A549 (cell line): ENCODE measurements around the gene CYB5D1. TPM values are rescaled to one million over a fixed set of nuclear protein-coding genes. Genes with fewer than 3 reads are reported as not detected.

Source experiments
- ATAC-seq, 2 experiments: fragments of 200-7000 bp in 1 of 2; fragments of >200 bp in 1 of 2; cut with Nextera tagmentation in 1 of 2; cut with Tn5 transposase in 1 of 2; 3 replicates each; pipeline versions ENCODE4 v1.8.0 to v1.9.1; 2018 to 2020; ENCODE audit warnings: mild to moderate bottlenecking in 1 of 2, moderate library complexity in 1 of 2
- CTCF ChIA-PET: fragments of 300-600 bp; sonication (Branson Sonifier 250); formaldehyde crosslinking; extraction: SDS; loops from one replicate; lab custom pipeline; 2021; ENCODE audit warnings: antibody characterized with exemption, inconsistent platforms; lab: Yijun Ruan, JAX
- POLR2A ChIA-PET: fragments of 350-600 bp; formaldehyde crosslinking; extraction: SDS; loops from one replicate; lab custom pipeline; 2021; ENCODE audit warnings: antibody characterized with exemption, inconsistent platforms; lab: Yijun Ruan, JAX
- DNase-seq, 2 experiments: peaks; one replicate each; pipeline versions ENCODE4 v3.0.0 to v3.0.0-alpha.2; 2011 to 2016; ENCODE audit warnings: low read depth in 1 of 2, low spot score in 1 of 2
- FAIRE-seq: peaks from 2 replicates; lab custom pipeline; 2011; peaks lifted over from hg19 to GRCh38; lab: Jason Lieb, UNC
- H3K27ac ChIP-seq, 2 experiments: fragments of >200 bp; sonication (Bioruptor Twin); formaldehyde crosslinking; 3 replicates each; pipeline ENCODE4 v1.5.1; 2016 to 2017
- H3K4me1 ChIP-seq: fragments of >200 bp; sonication (Bioruptor Twin); formaldehyde crosslinking; 3 replicates; pipeline ENCODE4 v1.6.1; 2016
- H3K4me2 ChIP-seq: fragments of >200 bp; sonication (Bioruptor Twin); formaldehyde crosslinking; 3 replicates; pipeline ENCODE4 v1.6.1; 2016
- H3K4me3 ChIP-seq: fragments of >200 bp; sonication (Bioruptor Twin); formaldehyde crosslinking; 3 replicates; pipeline ENCODE4 v1.5.1; 2016
- H3K9me3 ChIP-seq: fragments of >200 bp; sonication (Bioruptor Twin); formaldehyde crosslinking; 3 replicates; pipeline ENCODE4 v1.6.1; 2016
- CBX8 ChIP-seq: fragments of 200-600 bp; sonication (generic); IDR thresholded peaks from 2 replicates; pipeline ENCODE4 v1.6.1; 2016
- EHF ChIP-seq: fragments of 250-450 bp; sonication (Bioruptor Pico); IDR thresholded peaks from 2 replicates; pipeline ENCODE4 v1.5.0; 2020; ENCODE audit warnings: mild to moderate bottlenecking
- GATA3 ChIP-seq: IDR thresholded peaks from 2 replicates; pipeline ENCODE4 v1.6.1; 2012; ENCODE audit warnings: borderline replicate concordance
- HES2 ChIP-seq: fragments of >200 bp; sonication (Bioruptor Twin); formaldehyde crosslinking; IDR thresholded peaks from 2 replicates; pipeline ENCODE4 v1.6.1; 2016
- HMGXB4 ChIP-seq: fragments of 250-450 bp; sonication (Bioruptor Pico); IDR thresholded peaks from 2 replicates; pipeline ENCODE4 v1.5.0; 2021; ENCODE audit warnings: mild to moderate bottlenecking, moderate library complexity, borderline replicate concordance
- HOXA7 ChIP-seq: fragments of 250-450 bp; sonication (Bioruptor Pico); IDR thresholded peaks from 2 replicates; pipeline ENCODE4 v1.5.0; 2020; ENCODE audit warnings: mild to moderate bottlenecking, moderate library complexity
- HOXB5 ChIP-seq: fragments of 250-450 bp; sonication (Bioruptor Pico); IDR thresholded peaks from 2 replicates; pipeline ENCODE4 v1.5.0; 2020; ENCODE audit warnings: mild to moderate bottlenecking, moderate library complexity
- NPAS2 ChIP-seq: fragments of 250-450 bp; sonication (Bioruptor Pico); IDR thresholded peaks from 2 replicates; pipeline ENCODE4 v1.8.0; 2022; ENCODE audit warnings: mild to moderate bottlenecking, moderate library complexity, borderline replicate concordance
- PHF8 ChIP-seq: fragments of 200-600 bp; sonication (generic); IDR thresholded peaks from 2 replicates; pipeline ENCODE4 v1.6.1; 2016; ENCODE audit warnings: low read depth, mild to moderate bottlenecking, antibody characterized with exemption, moderate library complexity, borderline replicate concordance
- REST ChIP-seq: fragments of 200-600 bp; sonication (generic); IDR thresholded peaks from 2 replicates; pipeline ENCODE4 v1.6.1; 2016; ENCODE audit warnings: antibody characterized with exemption, mild to moderate bottlenecking, moderate library complexity
- TFCP2L1 ChIP-seq: fragments of 250-450 bp; sonication (Bioruptor Pico); IDR thresholded peaks from 2 replicates; pipeline ENCODE4 v1.5.0; 2021; ENCODE audit warnings: mild to moderate bottlenecking
- TP53 ChIP-seq: fragments of 250-450 bp; sonication (Bioruptor Pico); IDR thresholded peaks from 2 replicates; pipeline ENCODE4 v1.5.0; 2021; ENCODE audit warnings: mild to moderate bottlenecking, moderate library complexity
- USF2 ChIP-seq: fragments of 450-650 bp; IDR thresholded peaks from 2 replicates; pipeline ENCODE4 v1.6.1; 2014; ENCODE audit warnings: antibody characterized with exemption
- whole genome bisulfite sequencing: methylation state at CpG from one replicate; pipeline ENCODE4 v1.1.6; 2017; ENCODE audit errors: missing lambda C conversion rate; 5-methylcytosine and 5-hydroxymethylcytosine counted together
- polyA plus RNA-seq, 4 experiments: library from polyadenylated mRNA; depleted of rRNA in 3 of 4; stranded (reverse); fragments of >200 nt; fragmentation: RNase III in 1 of 4; extraction: RNeasy Plus Mini Kit Qiagen cat#74134 plus additional on column Dnase treatment in 1 of 4; gene quantifications; 2 replicates in 3 of 4; 3 replicates in 1 of 4; pipeline ENCODE4 v1.2.3, GENCODE V29; 2011 to 2017

The CYB5D1 gene
- polyA plus RNA-seq, 2 of the 4 experiments (the other 2 are of a cell fraction) = 20.4 to 28.2 TPM

GRCh38 chr17:7833011-7833794 lies 24.6 kb upstream of the CYB5D1 start:
- WGBS = 59% methylated on average over 19 of the region's 19 CpGs
- ATAC-seq (no peak), FAIRE-seq (peak; percentile 28), DNase-seq (no peak)
- H3K4me1 ChIP-seq = peaks cover 17% of the 10 kb centered on the region
- H3K27ac ChIP-seq = peak overlapping the region; percentile 76 to 89; a peak in 5 of 6 replicates
- no peaks in the 10 kb centered on the region for H3K9me3 ChIP-seq
- peak overlapping the region; percentile 96 for H3K4me2 ChIP-seq
- ChIA-PET POLR2A (interaction anchor here (0.6 to 6.7 kb wide), 5 partner anchors 9 to 24 kb away, joined by 3 to 44 read pairs (median 7); partner anchors contain the start of genes CYB5D1 and NAA38), CTCF (interaction anchor here (0.6 to 25.1 kb wide), 24 partner anchors 3 to 246 kb away, joined by 3 to 677 read pairs (median 6); partner anchors contain the start of genes KDM6B, NAA38, TMEM88 and TP53)
- H3K4me3 ChIP-seq = peak overlapping the region; percentile 60
- TF ChIP-seq HES2 (no peak), HOXA7 (CRISPR knock-in tag) (no peak), TP53 (CRISPR knock-in tag) (no peak)

- H3K4me2 ChIP-seq = peak within 1 kb of the TSS; percentile 96
- TF ChIP-seq USF2 (peak; percentile 34; the same call in 1 of the 2 replicates), CBX8 (no peak), TFCP2L1 (CRISPR knock-in tag) (0 out of 2 replicates have a peak, but pooled peaks have one; percentile 19), EHF (CRISPR knock-in tag) (peak; percentile 21; the same call in 1 of the 2 replicates), GATA3 (0 out of 2 replicates have a peak, but pooled peaks have one; percentile 20), PHF8 (peak; percentile 15; the same call in 1 of the 2 replicates), REST (peak; percentile 12; the same call in 1 of the 2 replicates), NPAS2 (CRISPR knock-in tag) (no peak), HOXB5 (CRISPR knock-in tag) (no peak), HMGXB4 (CRISPR knock-in tag) (0 out of 2 replicates have a peak, but pooled peaks have one; percentile 32)
- TF ChIP-seq, all 56 proteins: peak for 7
- peaks cover 24% of the 10 kb centered on the region for H3K4me1 ChIP-seq
- peak; percentile 51 to 78 for ATAC-seq
- H3K4me3 ChIP-seq = peak within 1 kb of the TSS; percentile 60
- H3K9me3 ChIP-seq = no peaks in the 10 kb centered on the region
- FAIRE-seq = peak; percentile 92
- peak within 1 kb of the TSS; percentile 76 to 89 for H3K27ac ChIP-seq
- DNase-seq = peak; percentile 94 to 95
- ChIA-PET POLR2A (interaction anchor here (0.7 to 6.7 kb wide), 7 partner anchors 8 to 23 kb away, joined by 3 to 44 read pairs (median 8); partner anchors contain the start of genes CYB5D1 and NAA38), CTCF (interaction anchor here (0.6 to 25.1 kb wide), 31 partner anchors 4 to 223 kb away, joined by 3 to 677 read pairs (median 5); partner anchors contain the start of genes KDM6B, NAA38, RNF227 and TMEM88)
- WGBS = under 1% methylated on average over 32 of the region's 49 CpGs
These were observed 23.8 kb upstream of the CYB5D1 start, which contains the start of gene KDM6B for GRCh38 chr17:7833795-7834541. TSS of gene KDM6B (plus strand) at chr17:7834217. CDS start at chr17:7845555, 11,338 bp downstream.
